H1 (cell line): ENCODE measurements around the gene KNOP1. TPM values are rescaled to one million over a fixed set of nuclear protein-coding genes. Genes with fewer than 3 reads are reported as not detected.
"Not testable (repeated sequence)": the region's sequence is repeated elsewhere in the genome, so short reads cannot be mapped to it uniquely, and the experiment has no call there.

ENCODE experiments used
- CTCF ChIA-PET: fragments of 300-600 bp; sonication (Branson Sonifier 250); formaldehyde crosslinking; loops from one replicate; lab custom pipeline; 2021; ENCODE audit not compliant: partially characterized antibody; lab: Charles Lee
- POLR2A ChIA-PET: fragments of 300-600 bp; sonication (Branson Sonifier 250); formaldehyde crosslinking; loops from one replicate; lab custom pipeline; 2021; ENCODE audit warnings: inconsistent platforms; ENCODE audit not compliant: partially characterized antibody; lab: Charles Lee
- DNase-seq, 2 experiments: peaks; one replicate each; pipeline versions ENCODE4 v3.0.0 to v3.0.0-alpha.2; 2010 to 2022; ENCODE audit warnings: low spot score in 2 of 2, low read depth in 1 of 2, mixed read lengths in 1 of 2
- FAIRE-seq: peaks from 2 replicates; lab custom pipeline; 2011; peaks lifted over from hg19 to GRCh38; lab: Jason Lieb, UNC
- H2AFZ ChIP-seq: 2 replicates; pipeline ENCODE4 v1.8.1; 2012; ENCODE audit warnings: low read length, inconsistent platforms
- H2AK5ac ChIP-seq: 2 replicates; pipeline ENCODE4 v1.6.1; 2013; ENCODE audit warnings: low read depth, low read length
- H2BK120ac ChIP-seq: replicated peaks from 2 replicates; pipeline ENCODE3; 2013; ENCODE audit warnings: low read depth, low read length, inconsistent platforms
- H2BK12ac ChIP-seq: 2 replicates; pipeline ENCODE4 v1.6.1; 2013; ENCODE audit warnings: low read depth, low read length
- H2BK15ac ChIP-seq: 2 replicates; pipeline ENCODE4 v1.6.1; 2013; ENCODE audit warnings: low read length
- H2BK20ac ChIP-seq: 2 replicates; pipeline ENCODE4 v1.6.1; 2013; ENCODE audit warnings: low read length
- H2BK5ac ChIP-seq: 2 replicates; pipeline ENCODE4 v1.6.1; 2013; ENCODE audit warnings: low read depth, low read length
- H3K14ac ChIP-seq: 2 replicates; pipeline ENCODE4 v1.6.1; 2013; ENCODE audit warnings: inconsistent platforms; ENCODE audit not compliant: insufficient read length
- H3K18ac ChIP-seq: 2 replicates; pipeline ENCODE4 v1.6.1; 2013; ENCODE audit warnings: low read length; ENCODE audit errors: extremely low read depth
- H3K23ac ChIP-seq: 2 replicates; pipeline ENCODE4 v1.6.1; 2013; ENCODE audit warnings: inconsistent platforms; ENCODE audit not compliant: insufficient read length
- H3K23me2 ChIP-seq: 2 replicates; pipeline ENCODE4 v1.6.1; 2013; ENCODE audit warnings: low read depth, low read length
- H3K27ac ChIP-seq: 2 replicates; pipeline ENCODE4 v1.6.1; 2011; ENCODE audit warnings: low read depth, low read length, inconsistent platforms
- H3K27me3 ChIP-seq, 4 experiments: replicated peaks in 1 of 4; 1 replicate in 1 of 4; 2 replicates in 3 of 4; pipeline versions ENCODE4 v1.6.1 to v1.8.1; 2011 to 2013; ENCODE audit warnings: low read length in 3 of 4, mild to moderate bottlenecking in 3 of 4, inconsistent platforms in 2 of 4, mixed read lengths in 2 of 4, moderate library complexity in 1 of 4; ENCODE audit not compliant: control insufficient read depth in 3 of 4, insufficient read depth in 3 of 4; ENCODE audit errors: extremely low read depth in 1 of 4
- H3K36me3 ChIP-seq, 4 experiments: 2 replicates each; pipeline versions ENCODE4 v1.6.1 to v1.8.1; 2011 to 2013; ENCODE audit warnings: mild to moderate bottlenecking in 4 of 4, low read length in 3 of 4, moderate library complexity in 2 of 4, control low read depth in 1 of 4, inconsistent platforms in 1 of 4; ENCODE audit not compliant: insufficient read depth in 4 of 4, control insufficient read depth in 2 of 4
- H3K4ac ChIP-seq: replicated peaks from 2 replicates; pipeline ENCODE3; 2013; ENCODE audit warnings: low read length, low read depth, mixed read lengths, inconsistent platforms; ENCODE audit not compliant: insufficient read length
- H3K4me1 ChIP-seq, 4 experiments: replicated peaks in 1 of 4; 1 replicate in 1 of 4; 2 replicates in 3 of 4; pipeline versions ENCODE4 v1.6.1 to v1.8.1; 2011 to 2013; ENCODE audit warnings: low read length in 3 of 4, inconsistent platforms in 2 of 4, mixed read lengths in 1 of 4; ENCODE audit not compliant: insufficient read depth in 4 of 4, control insufficient read depth in 3 of 4
- H3K4me2 ChIP-seq, 2 experiments: 2 replicates each; pipeline versions ENCODE4 v1.6.1 to v1.8.1; 2011 to 2013; ENCODE audit warnings: low read depth in 2 of 2, low read length in 2 of 2, control low read depth in 1 of 2, inconsistent platforms in 1 of 2, mild to moderate bottlenecking in 1 of 2; ENCODE audit not compliant: insufficient read depth in 1 of 2
- H3K4me3 ChIP-seq, 4 experiments: fragments of 200-600, 300-600 bp in 1 of 4; sonication (generic), shearing (Covaris generic), sonication (Bioruptor Twin) in 1 of 4; 2 replicates each; pipeline versions ENCODE4 v1.5.1 to v1.8.1; 2011 to 2016; ENCODE audit warnings: low read length in 4 of 4, low read depth in 3 of 4, control low read depth in 2 of 4, inconsistent platforms in 2 of 4, mild to moderate bottlenecking in 2 of 4, mixed read lengths in 1 of 4, moderate library complexity in 1 of 4; ENCODE audit not compliant: insufficient read depth in 2 of 4; ENCODE audit errors: extremely low read depth in 1 of 4
- H3K56ac ChIP-seq: replicated peaks from 2 replicates; pipeline ENCODE3; 2013; ENCODE audit warnings: low read depth, mild to moderate bottlenecking, mixed read lengths, low read length, inconsistent platforms; ENCODE audit not compliant: insufficient read length
- H3K79me1 ChIP-seq: 2 replicates; pipeline ENCODE4 v1.6.1; 2013; ENCODE audit warnings: low read depth, low read length, control low read depth
- H3K79me2 ChIP-seq, 2 experiments: 2 replicates each; pipeline versions ENCODE4 v1.6.1 to v1.8.1; 2012 to 2013; ENCODE audit warnings: low read length in 2 of 2, mild to moderate bottlenecking in 2 of 2, inconsistent platforms in 1 of 2; ENCODE audit not compliant: insufficient read depth in 2 of 2, control insufficient read depth in 1 of 2
- H3K9ac ChIP-seq, 4 experiments: replicated peaks in 1 of 4; 1 replicate in 1 of 4; 2 replicates in 3 of 4; pipeline versions ENCODE4 v1.6.1 to v1.8.1; 2011 to 2013; ENCODE audit warnings: low read depth in 3 of 4, low read length in 3 of 4, control low read depth in 2 of 4, mild to moderate bottlenecking in 2 of 4, moderate library complexity in 2 of 4, inconsistent platforms in 1 of 4; ENCODE audit errors: extremely low read depth in 1 of 4
- H3K9me3 ChIP-seq, 2 experiments: 2 replicates each; pipeline versions ENCODE4 v1.6.1 to v1.8.1; 2012 to 2013; ENCODE audit warnings: mild to moderate bottlenecking in 2 of 2, moderate library complexity in 2 of 2, control low read depth in 1 of 2, inconsistent platforms in 1 of 2, low read depth in 1 of 2, low read length in 1 of 2, mixed read lengths in 1 of 2; ENCODE audit not compliant: insufficient read depth in 2 of 2
- H4K20me1 ChIP-seq, 2 experiments: replicated peaks in 1 of 2; 2 replicates each; pipeline versions ENCODE3 to v1.8.1; 2011 to 2013; ENCODE audit warnings: inconsistent platforms in 2 of 2, low read length in 2 of 2, mild to moderate bottlenecking in 1 of 2; ENCODE audit not compliant: insufficient read depth in 2 of 2, control insufficient read depth in 1 of 2
- H4K5ac ChIP-seq: 2 replicates; pipeline ENCODE4 v1.6.1; 2013; ENCODE audit warnings: low read length, low read depth, mixed read lengths, inconsistent platforms; ENCODE audit not compliant: insufficient read length
- H4K8ac ChIP-seq: 2 replicates; pipeline ENCODE4 v1.8.0; 2013; ENCODE audit warnings: mild to moderate bottlenecking, moderate library complexity, low read length, inconsistent platforms; ENCODE audit not compliant: insufficient read depth; ENCODE audit errors: extremely low read depth
- H4K91ac ChIP-seq: replicated peaks from 2 replicates; pipeline ENCODE3; 2013; ENCODE audit warnings: low read length, mixed read lengths, inconsistent platforms; ENCODE audit not compliant: insufficient read length
- KDM1A ChIP-seq: fragments of 200-600, 300-600 bp; sonication (generic); IDR thresholded peaks from 2 replicates; pipeline ENCODE4 v1.7.1; 2016; ENCODE audit warnings: mild to moderate bottlenecking, low read length, borderline replicate concordance
- WGBS, 2 experiments: shearing (Covaris generic) in 1 of 2; methylation state at CpG; one replicate each; pipeline versions ENCODE4 v1.1.6 to v1.1.7; 2013 to 2015; ENCODE audit warnings: low lambda C conversion rate in 2 of 2, mixed read lengths in 2 of 2, inconsistent platforms in 1 of 2, low coverage in 1 of 2, missing lambda C conversion rate in 1 of 2; ENCODE audit not compliant: insufficient replicate concordance in 2 of 2, insufficient coverage in 1 of 2, insufficient read length in 1 of 2; ENCODE audit errors: extremely low coverage in 1 of 2, missing lambda C conversion rate in 1 of 2; 5-methylcytosine and 5-hydroxymethylcytosine counted together
- polyA plus RNA-seq, 7 experiments: library from polyadenylated mRNA; depleted of rRNA in 3 of 7; stranded (reverse) in 5 of 7; unstranded in 2 of 7; fragments of >200 nt in 5 of 7; fragments of 200-250 nt in 2 of 7; gene quantifications; 1 replicate in 5 of 7; 2 replicates in 1 of 7; 4 replicates in 1 of 7; pipeline versions ENCODE4 v1.2.1 to v1.2.3, GENCODE V29; 2011 to 2013; ENCODE audit warnings: missing spikeins in 2 of 7, mixed read lengths in 2 of 7
- total RNA-seq: library from RNA; stranded (reverse); fragmentation: NEBNext Ultra II Directional; extraction: Animal tissue kit (Norgen Biotek cat#: 25700); gene quantifications from 2 replicates; pipeline ENCODE4 v1.2.1, GENCODE V29; 2021

KNOP1 gene
- total and polyA plus RNA-seq, 2 of the 8 experiments (the other 6 are each of a cell fraction or from before 2014, with no cell fraction given) = 21.6 to 87.9 TPM

DNA sequence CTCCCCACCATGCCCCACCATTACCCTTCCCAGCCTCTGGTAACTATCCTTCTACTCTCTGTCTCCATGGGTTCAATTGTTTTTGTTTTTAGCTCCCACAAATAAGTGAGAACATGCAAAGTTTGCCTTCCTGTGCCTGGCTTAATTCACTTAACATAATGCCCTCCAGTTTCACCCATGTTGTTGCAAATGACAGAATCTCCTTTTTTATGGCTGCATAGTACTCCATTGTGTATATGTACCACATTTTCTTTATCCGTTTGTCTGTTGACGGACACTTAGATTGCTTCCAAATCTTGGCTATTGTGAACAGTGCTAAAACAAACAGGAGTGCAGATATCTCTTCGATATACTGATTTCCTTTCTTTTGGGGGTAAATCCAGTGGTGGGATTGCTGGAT, 52.7 kb downstream of the KNOP1 start:
- H3K79me2 ChIP-seq, H3K18ac ChIP-seq, H3K4me1 ChIP-seq, H3K79me1 ChIP-seq, H3K27me3 ChIP-seq, DNase-seq, H4K8ac ChIP-seq, H2BK5ac ChIP-seq, H3K23ac ChIP-seq, H3K4ac ChIP-seq, H3K27ac ChIP-seq, H2BK20ac ChIP-seq, H4K20me1 ChIP-seq, H2BK12ac ChIP-seq, H3K14ac ChIP-seq, H2BK15ac ChIP-seq, H3K4me2 ChIP-seq, H4K5ac ChIP-seq, H3K56ac ChIP-seq, FAIRE-seq, H3K4me3 ChIP-seq, H3K9ac ChIP-seq, H2BK120ac ChIP-seq, H2AK5ac ChIP-seq, H2AFZ ChIP-seq, H3K23me2 ChIP-seq, POLR2A ChIA-PET, H4K91ac ChIP-seq: not testable (repeated sequence)
- CTCF ChIA-PET = interaction anchor here (0.6 to 1.3 kb wide), 3 partner anchors 11 to 234 kb away, joined by 3 to 5 read pairs (median 4); no protein-coding TSS in a partner anchor
- Histone ChIP-seq H3K9me3 (peaks cover 0 to 10% of the 10 kb centered on the region in 2 experiments; a peak in 2 of 4 replicates), H3K36me3 (peaks cover 0 to 15% (median 7%) of the 10 kb centered on the region in 4 experiments; a peak in 7 of 8 replicates)
- TF ChIP-seq KDM1A = peak; percentile 82
- 98% methylated on average over 3 of the region's 3 CpGs; no CpG with 5 or more reads in 1 of the 2 experiments for WGBS, 2 experiments
